GM23338 (cell line): ENCODE results near the gene TP53.

ENCODE experiments used
- EZH2 ChIP-seq: fragments of 200-600 bp; sonication (generic); IDR thresholded peaks from one replicate; pipeline ENCODE4 v1.8.0; 2017; ENCODE audit warnings: antibody characterized with exemption, mild to moderate bottlenecking, low read depth; ENCODE audit not compliant: unreplicated experiment
- EZH2phosphoT487 ChIP-seq: fragments of 200-600 bp; sonication (generic); IDR thresholded peaks from one replicate; pipeline ENCODE4 v1.8.1; 2018; ENCODE audit warnings: antibody characterized with exemption; ENCODE audit not compliant: unreplicated experiment
- POLR2AphosphoS5 ChIP-seq: IDR thresholded peaks from 2 replicates; pipeline ENCODE4 v1.6.1; 2016; ENCODE audit warnings: antibody characterized with exemption, low read depth
- TF ChIP-seq, protein P1 (sequence below), 2 experiments: fragments of 200-600 bp in 1 of 2; sonication (generic) in 1 of 2; conservative IDR thresholded peaks; 2 replicates each; pipeline versions ENCODE4 v1.5.1 to v1.6.1; 2016 to 2017; ENCODE audit warnings: antibody characterized with exemption in 2 of 2, low read depth in 2 of 2, mild to moderate bottlenecking in 2 of 2, moderate library complexity in 1 of 2
- TF ChIP-seq, protein P2 (sequence below): IDR thresholded peaks from one replicate; pipeline ENCODE4 v1.6.1; 2018; ENCODE audit warnings: antibody characterized with exemption; ENCODE audit not compliant: unreplicated experiment

DNA sequence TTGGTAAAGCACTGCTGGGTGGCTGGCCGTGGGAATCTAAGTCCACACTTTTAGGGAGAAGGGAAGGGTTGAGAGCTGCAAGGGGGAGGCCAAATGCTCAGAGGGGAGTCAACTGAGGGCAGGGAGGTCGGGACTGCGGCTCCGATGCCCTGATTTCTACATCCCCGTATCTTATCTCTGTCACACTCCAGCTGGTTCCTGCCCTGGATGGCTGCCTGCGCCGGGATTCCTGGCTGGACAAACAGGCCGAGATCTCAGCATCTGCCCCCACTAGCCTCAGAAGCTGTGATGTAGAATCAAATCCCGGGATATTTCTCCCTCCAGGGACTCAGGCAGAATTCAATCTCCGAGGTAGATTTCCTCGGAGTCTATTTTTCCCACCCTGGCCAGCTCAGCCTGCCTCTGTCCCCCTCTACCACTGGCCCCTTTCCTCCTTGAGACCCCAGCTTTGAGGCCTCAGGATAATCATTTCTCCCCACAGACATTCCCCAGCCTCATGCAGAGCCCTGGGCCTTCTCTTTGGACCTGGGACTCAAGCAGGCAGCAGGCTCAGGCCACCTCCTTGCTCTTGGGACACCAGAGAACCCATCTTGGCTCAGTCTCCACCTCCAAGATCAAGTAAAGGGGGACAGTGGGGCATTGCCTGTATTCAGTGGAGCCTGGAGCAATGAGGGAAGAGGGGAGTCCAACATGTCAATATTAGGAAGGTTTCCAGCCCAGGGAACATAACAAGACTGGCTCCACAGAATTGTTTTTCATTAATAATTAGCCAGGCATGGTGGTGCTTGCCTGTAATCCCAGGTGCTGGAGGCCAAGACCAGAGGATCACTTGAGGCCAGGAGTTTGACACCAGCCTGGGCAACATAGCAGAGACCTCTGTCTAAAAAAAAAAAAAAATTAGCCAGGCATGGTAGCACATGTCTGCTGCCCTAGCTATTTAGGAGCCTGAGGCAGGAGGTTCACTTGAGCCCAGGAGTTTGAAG is 55.6 kb downstream of the TP53 start:
- TF ChIP-seq, protein P1, sequence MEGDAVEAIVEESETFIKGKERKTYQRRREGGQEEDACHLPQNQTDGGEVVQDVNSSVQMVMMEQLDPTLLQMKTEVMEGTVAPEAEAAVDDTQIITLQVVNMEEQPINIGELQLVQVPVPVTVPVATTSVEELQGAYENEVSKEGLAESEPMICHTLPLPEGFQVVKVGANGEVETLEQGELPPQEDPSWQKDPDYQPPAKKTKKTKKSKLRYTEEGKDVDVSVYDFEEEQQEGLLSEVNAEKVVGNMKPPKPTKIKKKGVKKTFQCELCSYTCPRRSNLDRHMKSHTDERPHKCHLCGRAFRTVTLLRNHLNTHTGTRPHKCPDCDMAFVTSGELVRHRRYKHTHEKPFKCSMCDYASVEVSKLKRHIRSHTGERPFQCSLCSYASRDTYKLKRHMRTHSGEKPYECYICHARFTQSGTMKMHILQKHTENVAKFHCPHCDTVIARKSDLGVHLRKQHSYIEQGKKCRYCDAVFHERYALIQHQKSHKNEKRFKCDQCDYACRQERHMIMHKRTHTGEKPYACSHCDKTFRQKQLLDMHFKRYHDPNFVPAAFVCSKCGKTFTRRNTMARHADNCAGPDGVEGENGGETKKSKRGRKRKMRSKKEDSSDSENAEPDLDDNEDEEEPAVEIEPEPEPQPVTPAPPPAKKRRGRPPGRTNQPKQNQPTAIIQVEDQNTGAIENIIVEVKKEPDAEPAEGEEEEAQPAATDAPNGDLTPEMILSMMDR (conservative IDR thresholded peaks at IDR 0.05; ENCODE audit: low read depth in 2 of 2) = no peak
- TF ChIP-seq EZH2phosphoT487 (no peak), POLR2AphosphoS5 (no peak), EZH2 (no peak)
- TF ChIP-seq, protein P2, sequence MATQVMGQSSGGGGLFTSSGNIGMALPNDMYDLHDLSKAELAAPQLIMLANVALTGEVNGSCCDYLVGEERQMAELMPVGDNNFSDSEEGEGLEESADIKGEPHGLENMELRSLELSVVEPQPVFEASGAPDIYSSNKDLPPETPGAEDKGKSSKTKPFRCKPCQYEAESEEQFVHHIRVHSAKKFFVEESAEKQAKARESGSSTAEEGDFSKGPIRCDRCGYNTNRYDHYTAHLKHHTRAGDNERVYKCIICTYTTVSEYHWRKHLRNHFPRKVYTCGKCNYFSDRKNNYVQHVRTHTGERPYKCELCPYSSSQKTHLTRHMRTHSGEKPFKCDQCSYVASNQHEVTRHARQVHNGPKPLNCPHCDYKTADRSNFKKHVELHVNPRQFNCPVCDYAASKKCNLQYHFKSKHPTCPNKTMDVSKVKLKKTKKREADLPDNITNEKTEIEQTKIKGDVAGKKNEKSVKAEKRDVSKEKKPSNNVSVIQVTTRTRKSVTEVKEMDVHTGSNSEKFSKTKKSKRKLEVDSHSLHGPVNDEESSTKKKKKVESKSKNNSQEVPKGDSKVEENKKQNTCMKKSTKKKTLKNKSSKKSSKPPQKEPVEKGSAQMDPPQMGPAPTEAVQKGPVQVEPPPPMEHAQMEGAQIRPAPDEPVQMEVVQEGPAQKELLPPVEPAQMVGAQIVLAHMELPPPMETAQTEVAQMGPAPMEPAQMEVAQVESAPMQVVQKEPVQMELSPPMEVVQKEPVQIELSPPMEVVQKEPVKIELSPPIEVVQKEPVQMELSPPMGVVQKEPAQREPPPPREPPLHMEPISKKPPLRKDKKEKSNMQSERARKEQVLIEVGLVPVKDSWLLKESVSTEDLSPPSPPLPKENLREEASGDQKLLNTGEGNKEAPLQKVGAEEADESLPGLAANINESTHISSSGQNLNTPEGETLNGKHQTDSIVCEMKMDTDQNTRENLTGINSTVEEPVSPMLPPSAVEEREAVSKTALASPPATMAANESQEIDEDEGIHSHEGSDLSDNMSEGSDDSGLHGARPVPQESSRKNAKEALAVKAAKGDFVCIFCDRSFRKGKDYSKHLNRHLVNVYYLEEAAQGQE = no peak
